Ramos (cell line): Measurements from ENCODE around the gene FAM111B.
"Not testable (repeated sequence)": the region's sequence is repeated elsewhere in the genome, so short reads cannot be mapped to it uniquely, and the experiment has no call there.

Source experiments
- in situ Hi-C: fragments of 300-500 bp; cut with MboI; formaldehyde crosslinking; loops from one replicate; pipeline ENCODE4 v1.14.3; 2022; ENCODE audit warnings: low sequenced_read_pairs; ENCODE audit not compliant: unreplicated experiment

FAM111B gene

DNA sequence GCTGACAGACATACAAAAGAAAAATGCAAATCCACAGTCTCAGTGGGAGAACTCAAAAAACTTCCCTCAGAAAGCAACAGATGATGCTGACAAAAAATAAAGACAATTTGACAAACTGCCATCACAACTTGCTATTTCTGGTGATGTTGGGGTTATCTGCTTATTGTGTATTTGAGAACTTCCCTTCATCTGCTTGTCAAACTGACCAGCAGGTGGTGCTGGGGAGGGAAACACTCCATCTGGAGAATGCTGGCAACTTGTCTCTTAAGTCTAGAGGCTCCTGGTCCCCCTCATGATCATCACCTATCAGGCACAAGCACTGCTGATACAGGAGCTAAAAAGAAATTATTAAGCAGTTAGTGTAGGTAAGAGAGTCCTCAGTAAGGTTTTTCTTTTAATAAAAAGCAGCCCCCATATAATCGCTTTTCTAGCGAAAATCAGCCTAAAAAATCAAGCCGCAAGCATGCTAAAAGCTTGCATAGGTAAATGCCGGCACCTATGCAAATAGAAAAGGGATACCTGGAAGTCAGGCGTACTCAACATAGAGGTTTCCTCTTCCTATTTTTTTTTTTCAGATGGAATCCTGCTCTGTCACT is 9.8 kb upstream of the FAM111B start:
- in situ Hi-C loops, result no loop called here

DNA sequence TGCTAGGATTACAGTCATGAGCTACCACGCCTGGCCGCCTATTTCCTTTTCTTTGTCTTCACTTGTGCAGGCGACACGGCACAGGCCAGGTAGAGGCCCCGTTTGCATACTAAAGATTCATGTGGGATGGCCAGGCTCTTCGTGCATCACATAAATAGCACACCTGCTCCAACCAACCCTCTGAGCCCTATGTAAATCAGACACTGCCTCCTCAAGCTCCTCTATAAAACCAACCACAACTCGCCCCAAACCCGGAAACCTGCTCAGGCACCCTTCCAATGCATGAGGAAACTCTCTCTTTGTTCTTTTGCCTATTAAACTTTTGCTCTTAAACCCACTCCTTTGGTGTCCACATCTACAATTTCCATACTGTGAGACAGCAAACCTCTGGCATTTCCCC is 9.1 kb upstream of the FAM111B start:
- in situ Hi-C loops, result not testable (repeated sequence)

DNA sequence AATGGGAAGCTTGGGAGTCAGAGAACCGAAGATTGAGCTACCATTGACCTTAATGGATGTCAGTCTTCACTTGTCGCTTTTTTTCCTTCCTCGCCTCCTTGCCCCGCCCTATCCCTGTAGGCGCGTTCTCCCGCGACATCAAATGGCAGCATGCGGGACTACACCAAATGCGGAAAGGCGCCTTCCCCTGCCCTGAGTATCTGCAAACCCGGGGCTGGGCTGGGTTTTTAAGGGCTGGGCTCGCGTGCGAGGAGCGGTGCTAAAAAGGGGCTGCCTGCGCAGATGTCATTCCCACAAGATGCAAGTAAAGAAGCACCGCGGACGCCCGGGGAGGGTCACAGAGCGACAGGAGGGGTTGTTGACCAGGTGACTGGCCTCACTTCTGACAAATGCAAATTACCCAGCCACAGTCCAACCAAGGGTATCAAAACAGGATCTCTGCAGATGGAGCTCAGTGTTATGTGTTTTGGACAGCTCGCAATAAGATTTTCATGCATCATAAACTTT is 4.7 kb upstream of the FAM111B start:
- in situ Hi-C loops, result loop anchor here (25.0 kb wide), 2 partner anchors 515 to 1810 kb away; partner anchors contain the start of genes LPXN, PRPF19, TMEM109 and TMEM132A

DNA sequence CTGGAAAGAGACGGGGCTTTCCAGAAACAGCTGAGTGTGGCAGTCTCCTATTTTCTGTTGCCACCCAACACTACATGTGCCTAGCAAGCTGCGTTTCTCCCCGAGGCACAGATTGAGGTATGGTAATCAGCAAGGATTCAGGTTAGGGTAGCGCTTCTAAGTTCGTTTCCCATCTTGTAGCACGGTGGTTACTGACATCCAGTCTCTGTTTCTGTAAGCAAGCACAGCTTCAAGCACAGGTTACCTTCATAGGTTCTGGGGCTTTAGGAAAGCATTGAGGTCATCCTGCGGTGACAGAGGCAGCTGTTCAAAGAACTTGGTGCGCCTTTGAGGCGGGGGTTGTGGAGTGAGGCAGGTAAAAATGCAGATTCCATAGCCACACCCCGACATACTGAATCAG is 684 bp downstream of the FAM111B start:
- in situ Hi-C loops, result loop anchor here (25.0 kb wide), 2 partner anchors 520 to 1805 kb away; partner anchors contain the start of genes LPXN, PRPF19, TMEM109 and TMEM132A

DNA sequence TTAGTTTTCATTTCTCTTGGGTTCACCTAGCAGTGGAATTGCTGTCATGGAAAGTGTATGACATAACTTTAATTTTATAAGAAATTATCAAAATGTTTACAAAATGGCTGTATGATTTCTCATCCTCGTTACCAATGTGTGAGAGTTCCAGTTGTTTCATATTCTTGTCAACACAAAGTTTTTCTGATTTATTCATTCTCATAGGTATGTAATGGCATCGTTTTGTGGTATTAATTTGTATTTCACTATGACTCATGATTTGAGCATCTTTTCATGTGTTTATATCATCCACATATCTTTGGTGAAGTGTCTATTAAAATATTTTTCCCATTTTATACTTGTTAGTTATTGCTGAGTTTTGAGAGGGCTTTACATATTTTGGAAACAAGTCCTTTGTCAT is 5.5 kb downstream of the FAM111B start:
- in situ Hi-C loops, result loop anchor here (25.0 kb wide), 2 partner anchors 525 to 1800 kb away; partner anchors contain the start of genes LPXN, PRPF19, TMEM109 and TMEM132A

DNA sequence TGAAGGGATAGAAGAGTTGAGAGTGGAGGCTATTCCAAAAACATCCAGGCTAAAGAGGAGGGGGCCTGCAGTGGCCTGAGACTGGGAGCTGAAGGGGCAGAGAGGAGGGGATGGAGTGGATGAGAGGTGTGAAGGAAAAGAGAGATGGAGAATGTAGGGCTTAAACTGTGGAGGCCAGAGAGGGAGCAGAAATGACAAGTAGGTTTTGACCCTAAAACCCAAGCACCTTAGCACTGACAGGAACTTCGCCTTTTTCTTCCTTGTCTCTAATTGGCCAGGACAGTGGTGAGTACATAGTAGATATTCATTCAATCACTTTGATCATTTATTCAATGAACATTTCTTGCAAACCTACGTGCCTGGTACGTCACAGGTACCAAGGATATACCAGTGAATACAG is 7.3 kb downstream of the FAM111B start:
- in situ Hi-C loops, result loop anchor here (25.0 kb wide), 2 partner anchors 527 to 1798 kb away; partner anchors contain the start of genes LPXN, PRPF19, TMEM109 and TMEM132A

DNA sequence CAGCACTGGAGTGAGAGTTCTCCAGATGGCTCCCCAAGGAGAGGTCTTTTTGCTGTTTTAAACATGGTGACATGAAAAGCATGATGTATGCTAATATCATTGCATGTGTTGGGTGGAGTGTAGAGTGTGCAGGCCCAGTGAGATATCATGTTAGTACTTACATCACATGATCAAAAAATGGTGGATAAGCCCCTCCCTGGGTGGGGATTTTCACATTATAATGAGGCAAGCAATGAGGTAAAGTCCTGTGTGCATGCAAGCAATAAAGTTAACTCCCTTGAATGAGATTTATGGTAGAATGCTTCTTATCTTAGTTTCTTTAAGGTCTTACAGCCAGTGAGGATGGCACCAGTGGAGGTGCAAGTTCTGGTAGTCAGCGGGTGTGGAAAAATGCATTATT is 8.5 kb downstream of the FAM111B start:
- in situ Hi-C loops, result loop anchor here (25.0 kb wide), 2 partner anchors 528 to 1797 kb away; partner anchors contain the start of genes LPXN, PRPF19, TMEM109 and TMEM132A

DNA sequence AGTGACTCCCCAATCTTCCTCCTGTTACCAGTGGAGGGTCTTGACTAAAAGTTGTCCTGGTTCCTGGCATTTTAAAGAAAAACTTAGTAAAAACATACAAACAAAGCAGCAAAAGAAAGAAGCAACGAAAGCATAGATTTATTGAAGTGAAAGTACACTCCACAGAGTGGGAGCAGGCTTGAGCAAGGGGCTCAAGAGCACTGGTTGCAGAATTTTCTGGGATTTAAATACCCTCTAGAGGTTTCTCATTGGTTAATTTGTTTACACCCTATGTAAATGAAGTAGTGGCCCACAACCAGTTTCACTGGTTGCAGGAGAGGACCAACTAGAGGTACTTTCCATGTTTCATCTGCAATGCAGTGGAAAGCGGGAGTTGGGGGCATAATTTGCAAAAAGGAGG is 10.7 kb downstream of the FAM111B start:
- in situ Hi-C loops, result loop anchor here (25.0 kb wide), 2 partner anchors 530 to 1795 kb away; partner anchors contain the start of genes LPXN, PRPF19, TMEM109 and TMEM132A

DNA sequence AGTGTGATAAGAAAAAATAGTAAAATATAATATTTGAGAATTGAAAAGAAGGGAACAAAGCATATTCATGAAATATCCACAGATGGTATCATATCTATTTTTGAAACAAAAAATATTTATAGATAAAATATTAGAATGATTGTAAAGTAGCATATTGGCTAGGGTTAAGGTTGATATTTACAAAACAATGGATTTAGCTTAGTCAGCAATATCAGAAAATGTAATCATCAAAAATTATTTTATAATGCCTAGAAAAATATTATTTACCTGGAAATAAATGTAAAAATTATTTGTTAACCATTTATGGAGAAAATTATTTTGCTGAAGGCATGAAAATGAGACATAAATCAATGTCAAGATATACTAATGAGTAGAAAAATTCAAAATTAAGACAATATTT is 12.8 kb downstream of the FAM111B start:
- in situ Hi-C loops, result loop anchor here (25.0 kb wide), 2 partner anchors 533 to 1792 kb away; partner anchors contain the start of genes LPXN, PRPF19, TMEM109 and TMEM132A

DNA sequence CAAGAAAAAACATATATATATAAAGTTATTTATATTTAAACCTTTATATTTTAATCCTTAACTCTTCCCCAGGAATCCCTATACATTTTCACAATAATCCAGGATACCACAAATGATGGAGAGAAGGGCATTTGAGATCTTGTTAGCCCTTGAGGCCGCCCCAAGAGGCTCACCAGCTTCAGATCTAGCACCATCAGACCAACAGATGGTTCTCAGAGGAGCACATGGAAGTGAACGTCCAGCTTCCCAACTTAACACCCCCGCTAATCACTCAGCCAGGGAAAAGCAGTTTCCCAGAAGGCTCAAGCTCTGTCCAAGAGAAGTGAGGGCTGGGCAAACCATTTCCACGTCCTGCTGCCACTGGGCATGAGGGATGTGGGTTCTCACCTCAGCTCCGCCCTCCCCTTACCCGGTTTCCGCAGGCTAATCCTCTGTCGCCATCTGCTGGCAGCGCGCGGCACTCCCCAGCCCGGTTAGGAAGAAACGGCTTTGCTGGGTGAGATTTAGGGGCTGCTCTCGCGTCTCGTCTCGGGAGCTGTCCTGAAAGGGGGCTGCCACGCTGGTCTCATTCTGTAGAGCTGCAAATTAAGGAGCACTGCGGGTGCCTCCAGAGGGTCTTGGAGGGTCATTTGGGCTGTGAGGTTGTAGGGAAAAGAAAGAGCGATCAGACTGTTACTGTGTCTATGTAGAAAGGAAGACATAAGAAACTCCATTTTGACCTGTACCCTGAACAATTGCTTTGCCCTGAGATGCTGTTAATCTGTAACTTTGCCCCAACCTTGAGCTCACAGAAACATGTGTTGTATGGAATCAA is 28.8 kb downstream of the FAM111B start:
- in situ Hi-C loops, result loop anchor here (10.0 kb wide), 1 partner anchor 81 kb away; no protein-coding TSS in a partner anchor

DNA sequence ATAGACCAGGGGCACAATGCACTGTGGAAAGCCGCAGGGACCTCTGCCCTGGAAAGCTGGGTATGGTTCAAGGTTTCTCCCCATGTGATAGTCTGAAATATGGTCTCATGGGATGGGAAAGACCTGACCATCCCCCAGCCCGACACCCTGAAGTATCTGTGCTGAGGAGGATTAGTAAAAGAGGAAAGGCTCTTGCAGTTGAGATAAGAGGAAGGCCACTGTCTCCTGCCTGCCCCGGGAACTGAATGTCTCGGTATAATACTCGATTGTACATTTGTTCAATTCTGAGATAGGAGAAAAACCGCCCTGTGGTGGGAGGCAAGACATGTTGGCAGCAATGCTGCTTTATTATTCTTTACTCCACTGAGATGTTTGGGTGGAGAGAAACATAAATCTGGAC is 29.5 kb downstream of the FAM111B start:
- in situ Hi-C loops, result loop anchor here (10.0 kb wide), 1 partner anchor 82 kb away; no protein-coding TSS in a partner anchor

DNA sequence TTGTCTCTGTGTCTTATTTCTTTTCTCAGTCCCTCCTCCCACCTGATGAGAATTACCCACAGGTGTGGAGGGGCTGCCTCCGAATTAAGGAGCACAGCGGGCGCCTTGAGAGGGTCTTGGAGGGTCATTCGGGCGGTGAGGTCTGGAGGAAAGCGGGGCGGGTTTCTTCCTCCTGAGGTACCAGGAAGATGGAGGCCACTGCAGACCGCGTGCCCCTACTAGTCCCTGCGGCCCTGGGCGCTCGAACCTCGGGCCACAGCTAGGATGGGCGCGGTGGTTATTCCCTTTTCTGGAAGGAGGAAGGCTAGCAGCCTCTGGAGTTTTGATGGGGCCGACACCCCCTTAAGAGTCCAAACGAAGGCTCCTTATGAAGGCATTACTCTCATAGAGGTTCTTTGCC is 30.2 kb downstream of the FAM111B start:
- in situ Hi-C loops, result loop anchor here (10.0 kb wide), 1 partner anchor 82 kb away; no protein-coding TSS in a partner anchor

DNA sequence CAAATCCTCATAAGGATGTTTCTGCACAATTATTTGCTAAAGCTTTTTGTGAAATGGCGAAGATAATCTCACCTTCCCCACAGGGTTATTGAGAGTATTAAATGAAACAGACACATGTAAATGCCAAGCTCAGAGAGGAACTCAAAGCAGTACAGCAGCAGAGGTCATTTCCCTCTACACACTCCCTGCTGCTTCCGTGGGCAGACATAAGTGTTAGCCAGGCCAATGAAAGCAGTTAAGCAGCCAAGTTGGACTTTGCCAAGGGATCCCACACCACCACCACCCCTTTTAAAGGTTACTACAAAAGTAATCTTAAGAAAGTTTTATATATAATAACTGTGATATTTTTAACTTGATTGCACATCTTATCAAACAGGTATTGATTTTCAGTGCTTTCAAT is 31.6 kb downstream of the FAM111B start:
- in situ Hi-C loops, result loop anchor here (10.0 kb wide), 1 partner anchor 84 kb away; no protein-coding TSS in a partner anchor

DNA sequence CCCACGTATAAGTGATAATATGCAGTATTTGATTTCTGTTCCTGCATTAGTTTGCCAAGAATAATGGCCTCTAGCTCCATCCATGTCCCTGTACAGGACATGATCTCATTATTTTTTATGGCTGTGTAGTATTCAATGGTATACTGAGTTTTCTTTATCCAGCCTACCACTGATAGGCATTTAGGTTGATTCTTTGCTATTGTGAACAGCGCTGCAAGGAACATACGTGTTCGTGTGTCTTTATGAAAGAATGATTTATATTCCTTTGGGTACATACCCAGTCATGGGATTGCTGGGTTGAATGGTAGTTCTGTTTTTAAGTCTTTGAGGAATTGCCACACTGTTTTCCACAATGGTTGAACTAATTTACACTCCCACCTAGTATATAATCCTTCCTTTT is 34.2 kb downstream of the FAM111B start:
- in situ Hi-C loops, result no loop called here

DNA sequence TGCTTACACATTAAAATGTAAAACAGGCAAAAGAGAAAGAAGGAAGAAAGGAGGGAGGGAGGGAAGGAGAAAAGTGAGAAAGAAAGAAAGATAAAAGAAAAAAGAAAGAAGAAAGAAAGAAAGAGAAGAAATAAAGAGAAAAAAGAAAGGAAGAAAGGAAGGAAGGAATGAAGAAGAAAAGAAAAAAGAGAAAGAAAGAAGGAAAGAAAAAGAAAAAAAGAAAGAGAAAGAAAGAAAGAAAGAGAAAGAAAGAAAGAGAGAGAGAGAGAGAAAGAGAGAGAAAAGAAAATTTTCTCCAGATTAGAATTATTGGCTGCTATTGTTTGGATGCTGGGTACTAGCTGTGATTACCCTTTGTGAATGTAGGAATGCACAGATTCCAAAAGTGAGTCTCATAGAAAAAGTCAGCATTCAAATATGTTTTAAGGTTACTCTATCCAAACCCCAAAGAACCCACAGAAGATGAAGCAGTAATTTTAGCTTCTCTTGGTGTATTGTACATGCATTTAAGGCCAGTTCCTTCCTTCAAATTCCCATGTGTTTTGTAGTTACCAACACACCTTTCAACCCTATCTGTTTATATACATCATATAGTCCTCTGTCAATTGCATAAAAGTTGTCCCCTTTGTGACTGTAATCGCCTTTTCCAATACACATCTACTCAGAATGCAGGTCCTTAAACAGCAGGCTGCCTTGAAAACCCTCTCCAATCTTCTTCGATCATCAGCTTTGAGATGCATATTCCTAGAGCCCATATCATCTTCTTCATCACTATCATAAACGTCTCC is 34.8 kb downstream of the FAM111B start:
- in situ Hi-C loops, result no loop called here

DNA sequence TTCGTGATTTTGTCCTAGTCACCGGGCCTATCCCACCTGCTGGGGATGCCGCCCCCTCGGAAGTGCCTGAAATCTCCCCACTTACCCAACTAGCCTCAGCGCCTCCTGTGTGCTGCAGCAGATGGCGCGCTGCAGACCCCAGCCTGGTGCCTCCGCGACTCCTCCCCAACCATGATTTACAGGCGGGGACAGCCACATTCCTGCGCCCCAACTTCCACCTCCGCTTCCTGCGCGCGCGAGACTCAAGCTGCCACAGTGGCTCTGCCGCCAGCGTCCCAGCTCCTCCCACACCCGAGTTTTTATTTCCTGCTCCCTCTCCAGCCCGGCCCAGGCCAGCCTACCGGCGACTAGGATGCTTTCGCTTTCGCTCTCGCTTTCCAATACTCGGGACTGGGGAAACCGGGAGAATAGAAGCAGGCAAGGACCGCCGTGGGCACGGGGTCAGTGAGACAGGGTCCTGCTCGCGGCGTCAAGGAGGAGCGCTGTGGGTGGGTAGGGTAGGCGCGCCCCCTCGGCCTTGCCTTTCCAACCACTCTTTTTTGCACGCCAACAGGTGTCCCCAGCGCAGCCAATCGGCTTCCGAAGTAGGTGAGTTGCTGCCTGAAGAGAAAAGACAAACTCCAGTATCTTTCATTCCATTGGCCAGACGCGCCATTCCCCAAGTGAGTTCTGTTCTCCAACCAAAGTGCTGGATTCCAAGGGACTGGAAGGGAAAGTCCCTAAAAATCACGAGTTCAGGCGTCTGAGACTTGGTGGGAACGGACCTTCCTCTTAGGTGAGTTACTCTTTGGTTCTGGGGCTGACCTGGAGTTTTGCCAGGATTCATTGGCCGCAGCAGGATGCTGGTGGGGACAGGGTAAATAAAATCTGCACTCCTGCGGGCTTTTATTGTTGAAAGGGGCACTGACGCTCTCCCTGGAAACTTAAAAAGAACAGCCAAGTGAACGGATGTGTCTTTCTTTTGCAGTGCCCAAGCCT is 35.8 kb downstream of the FAM111B start, which contains the start of gene FAM111A:
TSS of gene FAM111A (plus strand) at position 327 of the 978 bp plus-strand sequence. CDS start 6,017 bp downstream, outside the sequence.
- in situ Hi-C loops, result no loop called here

DNA sequence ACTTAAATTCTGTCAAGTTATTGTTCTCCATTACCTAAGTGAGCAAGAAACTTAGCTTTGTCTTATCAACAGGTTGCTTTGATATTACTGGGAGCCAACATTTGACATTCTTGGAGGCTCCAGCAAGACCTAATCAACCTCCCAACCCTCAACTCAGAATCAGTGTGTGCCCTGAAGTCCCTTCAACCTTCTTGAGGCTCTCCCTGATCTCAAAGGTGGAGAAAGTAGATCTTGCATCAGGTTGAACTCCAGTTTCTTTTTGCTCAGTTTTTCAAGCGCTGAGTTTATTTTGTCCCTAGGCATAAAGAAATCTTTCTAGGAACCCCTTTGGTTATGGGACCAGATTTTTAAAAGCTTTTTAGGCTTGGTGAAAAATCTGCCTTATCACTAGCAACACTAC is 37.1 kb downstream of the FAM111B start:
- in situ Hi-C loops, result no loop called here

DNA sequence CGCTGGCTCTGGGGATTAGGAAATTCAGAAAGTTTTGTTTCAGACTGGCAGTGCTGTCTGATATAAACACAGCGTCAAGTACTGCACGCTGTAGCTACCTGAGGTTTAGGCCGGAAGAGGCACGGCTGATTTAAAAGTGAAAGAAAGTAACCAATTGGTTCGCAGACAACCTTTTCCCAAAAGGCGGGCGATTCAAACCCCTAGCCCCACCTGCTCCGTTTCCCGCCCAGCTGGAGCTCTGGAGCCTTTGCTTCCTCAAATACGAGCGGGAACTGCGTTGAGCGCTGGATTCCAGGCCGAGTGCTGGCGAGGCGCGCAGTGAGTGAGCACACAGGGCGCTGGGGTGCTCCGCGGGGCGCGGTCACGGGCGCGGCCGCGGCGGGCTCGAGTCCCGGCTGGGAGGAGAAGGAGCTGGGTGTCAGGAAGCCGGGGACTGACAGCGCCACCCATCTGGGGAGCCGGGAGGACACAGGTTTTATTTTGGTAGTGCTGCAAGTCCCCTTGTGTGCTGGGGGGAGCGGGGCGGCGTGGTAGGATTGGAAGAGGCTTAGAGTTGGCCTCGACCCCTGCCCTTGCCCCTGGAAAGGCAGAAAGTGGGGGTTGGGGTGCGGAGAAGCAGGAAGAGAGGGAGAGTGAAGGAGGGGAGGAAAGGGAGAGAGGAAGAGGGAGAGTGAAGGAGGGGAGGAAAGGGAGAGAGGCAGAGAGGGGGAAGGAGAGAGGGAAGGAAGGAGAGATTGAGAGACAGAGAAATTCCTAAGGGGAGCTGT is 37.7 kb downstream of the FAM111B start:
- in situ Hi-C loops, result no loop called here
